A673 (cell line): Measurements from ENCODE around the gene SGCD.

Source experiments
- CTCF ChIP-seq: fragments of 300-800, 200-600 bp; sonication (generic); conservative IDR thresholded peaks from 2 replicates; pipeline ENCODE4 v1.5.1; 2017; ENCODE audit warnings: low read depth, mild to moderate bottlenecking, antibody characterized with exemption, low read length, moderate library complexity, mixed read lengths
- EZH2 ChIP-seq: fragments of 200-600 bp; sonication (generic); IDR thresholded peaks from 2 replicates; pipeline ENCODE4 v1.6.1; 2017; ENCODE audit warnings: borderline replicate concordance, low read depth, mild to moderate bottlenecking, mixed read lengths, antibody characterized with exemption, low read length; ENCODE audit not compliant: poor library complexity, severe bottlenecking

- TF ChIP-seq CTCF (no peak), EZH2 (no peak)
Observed at GRCh38 chr5:156438076-156438475, 111.1 kb downstream of the SGCD start.
